HEK293 (cell line): ENCODE results near the gene HUWE1.
A peak's percentile ranks its signal among the peaks of the same experiment; 100 is the strongest.

Experiments
- CTCF ChIP-seq: fragments of 450-650 bp; formaldehyde crosslinking; IDR thresholded peaks from 2 replicates; pipeline ENCODE4 v1.5.1; 2016; ENCODE audit warnings: missing biosample characterization, missing genetic modification characterization
- GLI4 ChIP-seq: fragments of 450-650 bp; formaldehyde crosslinking; IDR thresholded peaks from 2 replicates; pipeline ENCODE4 v1.5.1; 2016; ENCODE audit warnings: missing biosample characterization, missing genetic modification characterization
- ZBTB21 ChIP-seq: fragments of 450-650 bp; formaldehyde crosslinking; IDR thresholded peaks from 2 replicates; pipeline ENCODE4 v1.5.1; 2017; ENCODE audit warnings: missing biosample characterization, missing genetic modification characterization
- ZNF548 ChIP-seq: fragments of 450-650 bp; formaldehyde crosslinking; IDR thresholded peaks from 2 replicates; pipeline ENCODE4 v1.5.1; 2016; ENCODE audit warnings: missing biosample characterization, missing genetic modification characterization
- ZNF707 ChIP-seq: fragments of 450-650 bp; formaldehyde crosslinking; IDR thresholded peaks from 2 replicates; pipeline ENCODE4 v1.5.1; 2016; ENCODE audit warnings: missing biosample characterization, missing genetic modification characterization
- ZNF776 ChIP-seq: fragments of 450-650 bp; formaldehyde crosslinking; IDR thresholded peaks from 2 replicates; pipeline ENCODE4 v1.5.0; 2017; ENCODE audit warnings: missing biosample characterization, missing genetic modification characterization, borderline replicate concordance

DNA sequence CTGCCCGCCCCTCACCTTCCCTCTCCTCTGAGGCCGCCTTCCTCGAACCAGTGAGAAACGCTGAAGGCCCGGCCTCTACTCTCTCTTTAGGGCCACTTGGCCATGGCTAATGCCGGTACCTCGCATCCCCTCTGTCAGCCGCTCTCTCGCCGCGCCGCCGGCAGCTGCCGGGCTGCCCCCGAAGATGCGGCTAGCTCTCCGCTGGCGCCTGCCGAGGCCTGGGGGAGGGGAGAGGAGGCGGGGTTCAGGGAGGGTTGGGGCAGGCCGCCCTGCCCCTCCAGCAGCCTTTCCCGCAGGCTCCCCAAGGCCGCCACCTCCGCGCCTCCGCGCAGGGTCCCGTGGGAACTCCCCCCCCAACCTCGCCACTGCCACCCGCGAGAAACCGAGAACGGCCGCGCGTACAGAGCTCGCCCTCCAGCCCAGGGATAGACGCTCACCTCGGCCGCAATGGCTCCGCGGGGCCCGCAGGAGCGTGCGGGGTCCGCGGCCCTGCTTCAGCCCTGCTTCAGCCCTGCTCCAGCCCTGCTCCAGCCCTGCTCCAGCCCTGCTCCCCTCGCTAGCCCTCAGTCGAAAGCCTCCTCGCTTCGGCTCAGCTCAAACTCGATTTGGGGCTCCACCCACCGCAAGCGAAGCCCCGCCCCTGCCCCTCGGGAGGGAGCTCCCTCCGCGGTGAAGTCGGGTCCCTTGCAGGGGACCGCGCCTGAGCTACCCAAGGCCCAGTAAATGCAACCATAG is at the start of gene HUWE1:
- TF ChIP-seq ZNF776 (tag by site-specific recombination) (no peak), CTCF (tag by site-specific recombination) (0 out of 2 replicates have a peak, but pooled peaks have one; percentile 24), ZNF548 (tag by site-specific recombination) (no peak), GLI4 (tag by site-specific recombination) (0 out of 2 replicates have a peak, but pooled peaks have one; percentile 51), ZNF707 (tag by site-specific recombination) (peak; percentile 50; the same call in 1 of the 2 replicates), ZBTB21 (no peak)
